ENCODE data around the gene MUSK.
A peak's percentile ranks its signal among the peaks of the same experiment; 100 is the strongest.
"Not testable (repeated sequence)": the region's sequence is repeated elsewhere in the genome, so short reads cannot be mapped to it uniquely, and the experiment has no call there.

Gene MUSK

DNA sequence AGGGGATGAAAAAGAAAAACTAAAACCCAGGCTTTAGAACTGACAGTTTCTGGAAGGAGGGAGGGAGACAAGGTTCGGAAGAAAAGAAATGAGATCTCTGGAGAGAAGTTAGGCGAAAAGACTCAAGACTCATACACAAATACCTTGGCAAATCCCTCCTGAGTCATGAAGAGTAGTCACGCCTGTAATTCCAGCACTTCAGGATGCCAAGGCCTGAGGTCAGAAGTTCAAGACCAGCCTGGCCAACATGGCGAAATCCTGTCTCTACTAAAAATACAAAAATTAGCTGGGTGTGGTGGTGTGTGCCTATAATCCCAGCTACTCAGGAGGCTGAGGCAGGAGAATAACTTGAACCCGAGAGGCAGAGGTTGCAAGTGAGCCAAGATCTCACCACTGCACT lies 27.3 kb downstream of the MUSK start:
- not testable (repeated sequence) for DNase-seq (ENCODE audit: low spot score)

DNA sequence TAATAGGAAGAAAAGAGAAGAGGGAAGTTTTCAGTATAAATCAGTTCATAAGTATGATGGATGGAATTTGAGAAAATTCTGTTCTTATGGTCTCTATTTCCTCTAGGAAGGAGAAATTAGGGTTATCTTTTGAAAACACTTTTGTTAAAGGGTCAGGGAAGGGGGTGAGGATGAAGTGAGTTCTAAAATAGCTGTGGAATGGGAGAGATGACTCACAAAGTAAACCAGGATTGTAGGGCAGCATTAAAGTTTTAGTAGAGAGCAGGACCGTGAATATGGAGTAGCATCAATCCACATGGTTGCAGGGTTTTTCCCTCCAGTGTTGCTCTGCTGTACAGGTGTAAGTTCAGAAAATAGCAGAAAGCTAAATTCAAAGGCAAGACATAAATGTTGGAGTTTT lies 32.4 kb downstream of the MUSK start:
- DNase-seq (ENCODE audit: low spot score): no peak

- no peak for DNase-seq (ENCODE audit: low spot score)
Observed at GRCh38 chr9:110703669-110704068, 35.1 kb downstream of the MUSK start.

GRCh38 chr9:110707419-110707818 lies 38.8 kb downstream of the MUSK start:
- DNase-seq (ENCODE audit: low spot score): peak; percentile 20

- DNase-seq (ENCODE audit: low spot score): no peak
Observed at GRCh38 chr9:110710420-110710819, 41.8 kb downstream of the MUSK start.

- DNase-seq (ENCODE audit: low spot score): no peak
Observed at GRCh38 chr9:110712955-110713354, 44.4 kb downstream of the MUSK start.

- no peak for DNase-seq (ENCODE audit: low spot score)
Observed at GRCh38 chr9:110714314-110714713, 45.7 kb downstream of the MUSK start.

DNA sequence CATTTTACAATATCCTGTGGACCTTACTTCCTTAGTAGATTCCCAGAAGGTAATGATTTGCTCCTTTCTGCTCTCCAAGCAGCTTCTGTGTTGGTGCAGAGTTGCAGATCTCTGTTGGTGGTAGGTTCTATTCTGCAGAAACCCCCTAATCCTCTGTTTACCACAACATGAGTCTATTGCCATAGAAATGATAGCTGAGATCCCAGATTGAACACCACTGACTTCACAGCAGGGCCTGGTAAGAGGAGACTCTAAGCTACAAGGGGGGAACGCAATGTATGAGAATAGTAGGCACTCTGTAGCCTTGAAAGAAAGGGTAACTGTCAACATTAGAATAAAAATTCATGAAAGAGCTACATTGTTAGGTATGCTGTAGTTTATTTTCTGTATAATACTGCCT lies 59.5 kb downstream of the MUSK start:
- DNase-seq (ENCODE audit: low spot score): peak; percentile 35

- DNase-seq (ENCODE audit: low spot score): no peak
Observed at GRCh38 chr9:110729641-110730040, 61.0 kb downstream of the MUSK start.

DNA sequence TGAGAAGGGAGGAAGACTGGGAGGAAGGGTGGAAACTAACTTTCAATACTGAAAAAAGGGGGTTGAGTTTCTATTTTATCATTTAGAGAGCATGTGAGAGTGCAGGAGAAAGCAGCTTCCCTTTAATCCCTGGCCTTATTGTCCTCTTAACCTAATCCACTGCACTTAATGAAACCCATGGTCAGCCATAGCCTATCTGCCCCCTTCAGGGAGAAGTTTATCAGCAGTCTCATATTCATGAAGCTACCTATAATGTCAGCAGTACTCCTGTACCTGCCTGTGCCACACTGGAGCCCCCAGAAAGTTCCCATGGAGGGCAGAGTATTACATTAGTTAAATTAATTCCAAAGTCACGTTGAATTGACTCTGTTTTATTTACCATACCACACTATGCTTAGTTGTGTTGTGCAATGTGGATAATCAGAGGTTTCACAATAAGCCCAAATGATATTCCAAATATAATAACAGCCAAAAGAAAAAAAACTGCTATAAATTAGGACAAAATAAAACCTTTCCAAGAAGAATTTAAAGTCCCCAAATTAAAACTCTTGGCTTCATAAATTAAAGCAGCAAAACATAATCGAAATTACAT lies 62.9 kb downstream of the MUSK start:
- DNase-seq (ENCODE audit: low spot score): no peak

DNA sequence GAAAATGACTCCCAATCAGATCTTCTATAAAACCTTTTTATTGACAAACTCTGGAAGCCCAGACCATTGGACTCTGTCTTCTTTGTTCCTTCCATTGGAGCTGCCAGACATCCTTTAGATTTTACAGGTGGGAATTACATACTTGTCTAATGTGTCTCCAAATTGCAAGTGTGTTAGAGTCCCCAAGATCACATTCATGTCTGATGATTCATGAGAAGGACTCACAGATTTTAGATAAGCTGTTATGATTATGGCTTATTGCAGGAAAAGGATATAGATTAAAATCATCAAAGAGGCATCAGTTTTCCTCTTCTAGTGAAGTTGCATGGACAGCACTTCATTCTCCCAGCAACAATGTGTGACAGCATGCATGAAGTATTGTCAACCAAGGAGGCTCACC lies 70.4 kb downstream of the MUSK start:
- no peak for DNase-seq (ENCODE audit: low spot score)

- peak; percentile 55 for DNase-seq (ENCODE audit: low spot score)
Observed at GRCh38 chr9:110742741-110743371, 74.3 kb downstream of the MUSK start.

DNA sequence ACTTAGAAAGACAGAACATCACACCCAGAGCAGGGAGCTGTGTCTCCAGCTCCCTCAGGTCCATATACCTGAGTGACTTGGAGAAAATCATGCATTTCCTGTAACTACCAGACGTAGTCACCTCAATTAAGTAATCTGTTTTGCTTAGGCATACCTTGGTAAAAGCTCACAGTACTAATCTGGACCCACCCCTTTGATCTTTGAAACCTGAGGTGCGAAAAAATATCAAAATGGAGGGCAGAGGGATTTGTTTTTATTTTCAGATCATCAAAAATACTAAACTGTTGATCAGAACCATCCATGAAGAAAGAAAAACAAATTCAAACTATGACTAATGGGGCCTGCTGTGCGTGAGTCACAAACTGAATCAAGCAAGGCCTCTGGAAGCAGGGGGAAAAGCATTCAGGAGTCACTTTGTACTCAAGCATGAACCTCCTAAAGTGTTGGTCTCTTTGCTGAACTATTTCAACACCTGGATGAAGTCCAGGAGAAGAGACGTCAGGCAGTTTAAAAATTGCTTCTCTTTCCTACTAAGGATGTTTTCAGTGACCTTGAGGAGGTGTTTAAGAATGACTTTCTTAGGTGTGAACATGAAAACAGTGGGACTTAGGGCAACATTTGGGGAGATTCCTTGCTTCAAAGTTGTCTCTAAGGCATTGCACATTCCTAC lies 76.3 kb downstream of the MUSK start:
- DNase-seq (ENCODE audit: low spot score): no peak

DNA sequence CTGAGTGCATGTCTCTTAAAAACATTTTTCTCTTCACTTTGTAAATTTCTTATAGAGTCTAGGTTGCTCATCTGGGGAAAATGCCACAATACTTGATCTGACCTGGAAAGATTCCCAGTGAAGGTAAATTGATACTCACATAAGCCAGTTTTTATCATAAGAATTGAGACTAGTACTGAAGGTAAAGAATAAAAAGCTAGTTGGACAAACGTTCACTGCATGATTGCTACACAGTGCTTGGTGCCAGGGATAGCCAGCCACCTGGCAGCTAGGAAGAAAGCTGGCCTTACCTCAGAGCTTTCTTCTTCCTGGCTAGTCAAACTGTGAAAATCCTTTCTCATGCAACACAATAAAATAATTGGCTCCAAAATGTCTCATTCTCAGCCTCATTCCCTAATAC lies 77.1 kb downstream of the MUSK start:
- DNase-seq (ENCODE audit: low spot score): no peak

- DNase-seq (ENCODE audit: low spot score): no peak
Observed at GRCh38 chr9:110746211-110746930, 77.8 kb downstream of the MUSK start.

- no peak for DNase-seq (ENCODE audit: low spot score)
Observed at GRCh38 chr9:110748251-110748893, 79.8 kb downstream of the MUSK start.

DNA sequence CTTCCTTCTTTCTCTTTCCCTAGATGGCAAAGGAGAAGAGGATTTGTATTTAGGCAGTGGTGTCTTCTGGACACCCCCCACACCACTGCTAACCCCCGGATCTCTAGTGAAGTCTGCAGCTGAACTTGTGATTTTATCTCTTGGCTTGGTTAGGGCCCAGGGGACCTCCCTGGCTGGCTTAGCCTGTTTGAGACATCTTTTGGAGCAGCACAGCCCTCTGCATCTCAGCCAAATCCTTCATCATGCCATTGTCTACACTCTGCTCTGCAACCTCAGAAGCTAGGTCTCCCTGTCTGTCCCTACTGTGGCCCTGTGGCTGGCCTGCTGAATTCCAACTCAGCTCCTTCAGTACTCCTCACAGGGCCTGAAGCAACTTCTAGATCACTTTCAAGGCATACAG lies 81.7 kb downstream of the MUSK start:
- DNase-seq (ENCODE audit: low spot score): no peak

DNA sequence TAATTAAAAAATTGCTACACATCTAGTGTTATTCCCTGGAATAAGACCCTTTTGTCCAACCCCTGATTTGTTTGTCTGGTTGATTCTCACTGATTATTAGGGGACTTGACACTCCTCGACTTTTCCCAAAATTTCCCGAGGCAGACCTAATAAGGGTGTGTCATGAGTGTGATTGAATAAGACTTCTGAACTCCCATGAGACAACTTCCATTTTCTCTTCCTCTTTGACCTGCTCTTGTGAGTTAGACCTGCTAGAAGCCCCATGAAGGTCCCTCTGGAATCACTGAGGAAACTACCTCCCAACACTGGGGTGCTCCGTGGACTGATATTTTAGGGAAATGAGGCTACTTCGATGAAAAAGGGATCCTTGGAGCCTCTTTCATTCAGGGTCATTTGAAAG lies 83.4 kb downstream of the MUSK start:
- DNase-seq (ENCODE audit: low spot score): no peak

GRCh38 chr9:110752766-110753165 lies 84.2 kb downstream of the MUSK start:
- no peak for DNase-seq (ENCODE audit: low spot score)

DNA sequence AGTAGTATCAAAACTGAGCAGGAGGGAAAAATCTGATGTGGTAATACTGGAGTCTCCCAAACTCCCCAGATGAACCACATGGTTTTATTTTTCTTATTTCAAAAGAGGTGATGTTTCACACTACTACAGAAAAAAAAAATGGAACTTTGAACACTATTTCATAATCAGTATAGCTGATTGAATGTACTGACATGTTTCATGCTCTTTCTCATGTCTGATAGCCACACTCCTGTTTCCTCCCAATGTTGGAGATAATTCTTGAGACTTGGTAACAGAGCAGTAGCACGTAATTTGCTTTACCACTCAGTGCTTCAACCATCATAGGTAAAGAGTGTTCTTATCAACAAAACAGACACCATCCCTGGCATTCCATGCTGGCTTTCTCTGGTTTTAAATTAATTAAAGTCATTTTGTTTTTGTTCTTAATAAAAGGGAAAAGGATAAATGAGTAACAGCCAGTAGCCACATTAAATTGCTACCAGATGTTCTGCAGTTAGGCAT lies 85.2 kb downstream of the MUSK start:
- DNase-seq (ENCODE audit: low spot score): no peak

DNA sequence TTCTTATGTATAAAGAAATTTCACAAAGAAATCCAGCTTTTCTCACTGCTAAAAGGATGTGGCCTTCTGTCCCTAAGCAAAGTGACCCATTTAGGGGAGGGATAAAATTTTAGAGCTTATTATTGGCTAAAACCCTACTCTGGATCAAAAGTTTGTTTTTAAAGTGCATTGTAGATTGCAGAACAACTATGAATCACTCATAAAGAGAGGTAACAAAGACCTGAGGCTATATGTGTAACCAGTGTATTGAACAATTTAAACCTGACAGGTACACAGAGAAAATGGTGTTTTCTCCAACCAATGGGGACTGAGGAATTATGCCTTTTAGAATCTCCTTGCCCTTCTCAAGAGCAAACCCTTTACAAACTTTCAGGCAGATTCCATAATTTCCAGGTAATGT lies 86.6 kb downstream of the MUSK start:
- DNase-seq (ENCODE audit: low spot score): no peak

DNA sequence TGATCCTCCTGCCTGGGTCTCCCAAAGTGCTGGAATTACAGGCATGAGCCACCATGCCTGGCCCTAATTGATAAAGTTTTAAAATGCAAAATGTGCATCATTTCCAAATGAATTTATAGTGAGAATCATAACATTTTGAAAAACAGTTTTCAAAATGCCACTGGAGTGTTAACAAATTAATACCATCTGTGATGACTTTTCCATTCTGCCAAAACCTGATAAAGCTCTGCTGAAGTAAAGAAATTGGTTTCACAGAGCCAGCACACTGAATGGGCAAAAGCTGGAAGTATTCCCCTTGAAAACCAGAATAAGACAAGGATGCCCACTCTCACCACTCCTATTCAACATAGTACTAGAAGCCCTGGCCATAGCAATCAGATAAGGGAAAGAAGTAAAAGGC lies 89.6 kb downstream of the MUSK start:
- DNase-seq (ENCODE audit: low spot score): no peak

Measured in globus pallidus (tissue), 1 donor.